ENCODE data around the gene ZSCAN20.

The ZSCAN20 gene

GRCh38 chr1:33516428-33516827 lies 44.0 kb downstream of the ZSCAN20 start:
- Histone ChIP-seq H3K9me3 (ENCODE audit: control insufficient read depth, low read length) (no peaks in the 10 kb centered on the region), H3K27ac (ENCODE audit: low read length, poor library complexity, severe bottlenecking) (no peak overlapping the region), H3K14ac (ENCODE audit: low read length in 2 of 2) (no peak overlapping the region), H3K4ac (ENCODE audit: low read depth in 1 of 2, low read length in 2 of 2) (no peak overlapping the region), H4K8ac (ENCODE audit: low read length) (no peak overlapping the region), H2AK5ac (ENCODE audit: low read length, severe bottlenecking) (no peak overlapping the region), H3K18ac (ENCODE audit: low read depth in 1 of 2, low read length in 2 of 2) (no peak overlapping the region), H3K36me3 (ENCODE audit: control insufficient read depth in 1 of 2, insufficient read depth in 2 of 2, low read depth in 1 of 2, low read length in 2 of 2) (peaks cover 0 to 12% of the 10 kb centered on the region in 2 experiments), H2BK15ac (ENCODE audit: low read depth, poor library complexity, severe bottlenecking) (no peak overlapping the region), H3K4me3 (ENCODE audit: insufficient read depth in 1 of 2, low read depth in 1 of 2, low read length in 2 of 2) (no peak overlapping the region), H4K91ac (ENCODE audit: low read length) (no peak overlapping the region), H3K23ac (ENCODE audit: low read length in 2 of 2) (no peak overlapping the region), H2BK5ac (ENCODE audit: low read depth, low read length, poor library complexity, severe bottlenecking) (no peak overlapping the region), H3K27me3 (ENCODE audit: control insufficient read depth in 1 of 2, insufficient read depth in 1 of 2, low read length in 2 of 2) (peaks cover 0 to 5% of the 10 kb centered on the region in 2 experiments), H2BK120ac (ENCODE audit: low read depth, low read length) (no peak overlapping the region), H3K4me1 (ENCODE audit: control insufficient read depth, insufficient read depth, low read depth, low read length) (no peaks in the 10 kb centered on the region), H3K4me2 (ENCODE audit: low read length, poor library complexity, severe bottlenecking) (no peak overlapping the region), H3K79me1 (replicated peaks; ENCODE audit: low read length, poor library complexity, severe bottlenecking) (no peaks in the 10 kb centered on the region), H2AFZ (ENCODE audit: low read depth, low read length) (no peak overlapping the region), H2BK12ac (ENCODE audit: low read length in 2 of 2) (no peak overlapping the region), H3K9ac (ENCODE audit: low read length) (no peak overlapping the region)
- 78% methylated on average over 5 of the region's 9 CpGs for WGBS
- no peak for DNase-seq

- no peak overlapping the region for H3K18ac ChIP-seq (ENCODE audit: low read depth in 1 of 2, low read length in 2 of 2)
- no peaks in the 10 kb centered on the region for H3K79me1 ChIP-seq (replicated peaks; ENCODE audit: low read length, poor library complexity, severe bottlenecking)
- H3K27ac ChIP-seq (ENCODE audit: low read length, poor library complexity, severe bottlenecking), result no peak overlapping the region
- no peak overlapping the region for H2AFZ ChIP-seq (ENCODE audit: low read depth, low read length)
- no peak overlapping the region for H2BK12ac ChIP-seq (ENCODE audit: low read length in 2 of 2)
- H3K36me3 ChIP-seq (ENCODE audit: control insufficient read depth in 1 of 2, insufficient read depth in 2 of 2, low read depth in 1 of 2, low read length in 2 of 2), result peaks cover 0 to 13% of the 10 kb centered on the region in 2 experiments
- H3K9ac ChIP-seq (ENCODE audit: low read length), result no peak overlapping the region
- no peak overlapping the region for H2AK5ac ChIP-seq (ENCODE audit: low read length, severe bottlenecking)
- 69% methylated on average over 3 of the region's 8 CpGs for WGBS
- H3K27me3 ChIP-seq (ENCODE audit: control insufficient read depth in 1 of 2, insufficient read depth in 1 of 2, low read length in 2 of 2), result peaks cover 0 to 6% of the 10 kb centered on the region in 2 experiments
- H3K9me3 ChIP-seq (ENCODE audit: control insufficient read depth, low read length), result no peaks in the 10 kb centered on the region
- H2BK120ac ChIP-seq (ENCODE audit: low read depth, low read length), result no peak overlapping the region
- DNase-seq, result no peak
- no peak overlapping the region for H3K14ac ChIP-seq (ENCODE audit: low read length in 2 of 2)
- no peak overlapping the region for H4K91ac ChIP-seq (ENCODE audit: low read length)
- H3K4me2 ChIP-seq (ENCODE audit: low read length, poor library complexity, severe bottlenecking), result no peak overlapping the region
- H3K23ac ChIP-seq (ENCODE audit: low read length in 2 of 2), result no peak overlapping the region
- H3K4me1 ChIP-seq (ENCODE audit: control insufficient read depth, insufficient read depth, low read depth, low read length), result no peaks in the 10 kb centered on the region
- no peak overlapping the region for H3K4ac ChIP-seq (ENCODE audit: low read depth in 1 of 2, low read length in 2 of 2)
- H2BK5ac ChIP-seq (ENCODE audit: low read depth, low read length, poor library complexity, severe bottlenecking), result no peak overlapping the region
- H4K8ac ChIP-seq (ENCODE audit: low read length), result no peak overlapping the region
- no peak overlapping the region for H2BK15ac ChIP-seq (ENCODE audit: low read depth, poor library complexity, severe bottlenecking)
- H3K4me3 ChIP-seq (ENCODE audit: insufficient read depth in 1 of 2, low read depth in 1 of 2, low read length in 2 of 2), result no peak overlapping the region
Measured at GRCh38 chr1:33516891-33517567, 44.6 kb downstream of the ZSCAN20 start.

GRCh38 chr1:33517596-33518250 lies 45.3 kb downstream of the ZSCAN20 start:
- Histone ChIP-seq H3K79me1 (replicated peaks; ENCODE audit: low read length, poor library complexity, severe bottlenecking) (no peaks in the 10 kb centered on the region), H2BK15ac (ENCODE audit: low read depth, poor library complexity, severe bottlenecking) (no peak overlapping the region), H3K27me3 (ENCODE audit: control insufficient read depth in 1 of 2, insufficient read depth in 1 of 2, low read length in 2 of 2) (peaks cover 0 to 8% of the 10 kb centered on the region in 2 experiments), H4K91ac (ENCODE audit: low read length) (no peak overlapping the region), H3K4me2 (ENCODE audit: low read length, poor library complexity, severe bottlenecking) (no peak overlapping the region), H3K14ac (ENCODE audit: low read length in 2 of 2) (no peak overlapping the region), H2AK5ac (ENCODE audit: low read length, severe bottlenecking) (no peak overlapping the region), H3K4me3 (ENCODE audit: insufficient read depth in 1 of 2, low read depth in 1 of 2, low read length in 2 of 2) (no peak overlapping the region), H2AFZ (ENCODE audit: low read depth, low read length) (no peak overlapping the region), H2BK5ac (ENCODE audit: low read depth, low read length, poor library complexity, severe bottlenecking) (no peak overlapping the region), H3K23ac (ENCODE audit: low read length in 2 of 2) (no peak overlapping the region), H3K9me3 (ENCODE audit: control insufficient read depth, low read length) (no peaks in the 10 kb centered on the region), H3K18ac (ENCODE audit: low read depth in 1 of 2, low read length in 2 of 2) (no peak overlapping the region), H3K4me1 (ENCODE audit: control insufficient read depth, insufficient read depth, low read depth, low read length) (no peaks in the 10 kb centered on the region), H3K27ac (ENCODE audit: low read length, poor library complexity, severe bottlenecking) (no peak overlapping the region), H3K36me3 (ENCODE audit: control insufficient read depth in 1 of 2, insufficient read depth in 2 of 2, low read depth in 1 of 2, low read length in 2 of 2) (peaks cover 0 to 20% of the 10 kb centered on the region in 2 experiments), H2BK12ac (ENCODE audit: low read length in 2 of 2) (no peak overlapping the region), H3K9ac (ENCODE audit: low read length) (no peak overlapping the region), H4K8ac (ENCODE audit: low read length) (no peak overlapping the region), H3K4ac (ENCODE audit: low read depth in 1 of 2, low read length in 2 of 2) (no peak overlapping the region), H2BK120ac (ENCODE audit: low read depth, low read length) (no peak overlapping the region)
- WGBS, result 71% methylated on average over 12 of the region's 12 CpGs
- peak; percentile 10 for DNase-seq

GRCh38 chr1:33519240-33519884 lies 46.9 kb downstream of the ZSCAN20 start:
- Histone ChIP-seq H3K9me3 (ENCODE audit: control insufficient read depth, low read length) (no peaks in the 10 kb centered on the region), H4K8ac (ENCODE audit: low read length) (no peak overlapping the region)
- WGBS, result 92% methylated on average over 27 of the region's 27 CpGs

More at GRCh38 chr1:33519240-33519884, 46.9 kb downstream of the ZSCAN20 start:
- Histone ChIP-seq H2AFZ (ENCODE audit: low read depth, low read length) (no peak overlapping the region), H3K14ac (ENCODE audit: low read length in 2 of 2) (no peak overlapping the region), H2BK120ac (ENCODE audit: low read depth, low read length) (no peak overlapping the region), H2BK15ac (ENCODE audit: low read depth, poor library complexity, severe bottlenecking) (no peak overlapping the region), H3K4me3 (ENCODE audit: insufficient read depth in 1 of 2, low read depth in 1 of 2, low read length in 2 of 2) (no peak overlapping the region), H3K18ac (ENCODE audit: low read depth in 1 of 2, low read length in 2 of 2) (no peak overlapping the region), H2AK5ac (ENCODE audit: low read length, severe bottlenecking) (no peak overlapping the region), H3K4me2 (ENCODE audit: low read length, poor library complexity, severe bottlenecking) (no peak overlapping the region), H3K4me1 (ENCODE audit: control insufficient read depth, insufficient read depth, low read depth, low read length) (no peaks in the 10 kb centered on the region), H3K79me1 (replicated peaks; ENCODE audit: low read length, poor library complexity, severe bottlenecking) (no peaks in the 10 kb centered on the region), H2BK12ac (ENCODE audit: low read length in 2 of 2) (no peak overlapping the region), H4K91ac (ENCODE audit: low read length) (no peak overlapping the region), H3K9ac (ENCODE audit: low read length) (no peak overlapping the region), H3K27ac (ENCODE audit: low read length, poor library complexity, severe bottlenecking) (no peak overlapping the region), H3K27me3 (ENCODE audit: control insufficient read depth in 1 of 2, insufficient read depth in 1 of 2, low read length in 2 of 2) (peaks cover 0 to 8% of the 10 kb centered on the region in 2 experiments), H2BK5ac (ENCODE audit: low read depth, low read length, poor library complexity, severe bottlenecking) (no peak overlapping the region), H3K4ac (ENCODE audit: low read depth in 1 of 2, low read length in 2 of 2) (no peak overlapping the region), H3K36me3 (ENCODE audit: control insufficient read depth in 1 of 2, insufficient read depth in 2 of 2, low read depth in 1 of 2, low read length in 2 of 2) (peaks cover 0 to 31% of the 10 kb centered on the region in 2 experiments), H3K23ac (ENCODE audit: low read length in 2 of 2) (no peak overlapping the region)
- DNase-seq, result no peak
